H54 (cell line): ENCODE data around the gene MOB3A.
A peak's percentile ranks its signal among the peaks of the same experiment; 100 is the strongest.
"Not testable (repeated sequence)": the region's sequence is repeated elsewhere in the genome, so short reads cannot be mapped to it uniquely, and the experiment has no call there.

Experiments used
- DNase-seq: peaks from one replicate; pipeline ENCODE4 v3.0.0; 2011; ENCODE audit warnings: low spot score, mixed read lengths; ENCODE audit not compliant: insufficient read length
- FAIRE-seq: peaks from 3 replicates; lab custom pipeline; 2011; peaks lifted over from hg19 to GRCh38; lab: Jason Lieb, UNC
- POLR2A ChIP-seq: IDR thresholded peaks from 2 replicates; pipeline ENCODE4 v1.6.1; 2011; ENCODE audit warnings: low read depth, mild to moderate bottlenecking, low read length

The MOB3A gene

GRCh38 chr19:2108251-2109016, 12.3 kb upstream of the MOB3A start:
- FAIRE-seq: no peak
- no peak for DNase-seq
- TF ChIP-seq POLR2A: no peak

- no peak for TF ChIP-seq POLR2A
- FAIRE-seq (no peak), DNase-seq (no peak)
These were observed 7.0 kb upstream of the MOB3A start for GRCh38 chr19:2103045-2103707.

GRCh38 chr19:2101417-2102335, 5.5 kb upstream of the MOB3A start:
- DNase-seq (no peak), FAIRE-seq (no peak)
- no peak for TF ChIP-seq POLR2A

DNA sequence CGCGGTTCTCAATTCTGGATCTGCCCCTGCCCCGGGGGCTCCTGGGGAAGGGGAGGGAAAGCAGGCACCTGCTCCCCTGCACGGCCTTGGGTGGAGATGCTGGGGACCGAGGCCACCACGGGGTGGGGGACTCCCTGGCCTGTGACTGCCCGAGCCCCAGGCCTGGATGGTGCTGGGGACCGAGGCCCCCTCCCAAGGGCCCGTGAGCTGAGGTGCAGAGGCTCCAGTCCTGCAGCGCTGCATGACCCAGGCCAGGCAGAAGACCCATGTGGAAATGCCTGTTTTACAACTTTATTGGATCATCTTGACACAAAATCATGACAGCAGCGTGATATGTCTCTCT, 4.6 kb upstream of the MOB3A start:
- TF ChIP-seq POLR2A: no peak
- FAIRE-seq: no peak
- DNase-seq: no peak

- FAIRE-seq (no peak), DNase-seq (no peak)
- no peak for TF ChIP-seq POLR2A
These were observed 4.0 kb upstream of the MOB3A start for GRCh38 chr19:2099937-2100718.

GRCh38 chr19:2099054-2099501, 3.0 kb upstream of the MOB3A start:
- TF ChIP-seq POLR2A: no peak
- FAIRE-seq (no peak), DNase-seq (no peak)

DNA sequence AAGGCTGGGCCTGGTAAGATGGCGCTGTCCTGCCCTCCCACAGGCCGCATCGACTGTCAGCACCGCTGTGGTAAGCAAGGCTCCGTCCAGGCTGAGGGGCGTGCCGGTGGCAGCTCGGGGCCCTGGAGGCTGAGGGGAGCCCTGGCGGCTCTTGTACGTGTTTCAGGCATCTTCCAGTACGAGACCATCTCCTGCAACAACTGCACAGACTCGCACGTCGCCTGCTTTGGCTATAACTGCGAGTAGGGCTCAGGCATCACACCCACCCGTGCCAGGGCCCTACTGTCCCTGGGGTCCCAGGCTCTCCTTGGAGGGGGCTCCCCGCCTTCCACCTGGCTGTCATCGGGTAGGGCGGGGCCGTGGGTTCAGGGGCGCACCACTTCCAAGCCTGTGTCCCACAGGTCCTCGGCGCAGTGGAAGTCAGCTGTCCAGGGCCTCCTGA, 1.8 kb upstream of the MOB3A start:
- FAIRE-seq: no peak
- no peak for TF ChIP-seq POLR2A
- DNase-seq: no peak

DNA sequence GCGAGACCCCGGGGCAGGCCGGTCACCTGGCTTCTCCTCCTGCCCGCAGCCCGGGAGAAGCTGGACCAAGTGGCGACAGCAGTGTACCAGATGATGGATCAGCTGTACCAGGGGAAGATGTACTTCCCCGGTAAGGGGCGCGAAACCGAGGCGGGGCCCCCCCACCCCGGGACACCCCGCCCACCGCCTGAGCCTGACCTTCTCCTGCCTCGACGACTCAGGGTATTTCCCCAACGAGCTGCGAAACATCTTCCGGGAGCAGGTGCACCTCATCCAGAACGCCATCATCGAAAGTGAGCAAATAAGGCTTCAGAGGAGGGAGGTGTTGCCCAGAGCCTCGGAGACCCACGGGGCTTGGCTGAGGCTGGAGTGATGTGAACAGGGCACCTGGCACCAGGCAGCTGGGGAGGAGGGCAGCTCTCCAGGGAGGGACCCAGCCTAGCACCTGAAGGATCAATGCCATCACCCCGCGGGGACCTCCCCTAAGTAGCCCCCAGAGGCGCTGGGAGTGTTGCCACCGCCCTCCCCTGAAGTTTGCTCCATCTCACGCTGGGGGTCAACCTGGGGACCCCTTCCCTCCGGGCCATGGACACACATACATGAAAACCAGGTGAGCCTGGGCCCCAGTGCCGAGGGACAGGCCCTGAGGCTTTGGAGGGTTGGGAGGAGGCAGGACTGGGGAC, 1.2 kb upstream of the MOB3A start:
- TF ChIP-seq POLR2A: no peak
- DNase-seq (no peak), FAIRE-seq (no peak)

DNA sequence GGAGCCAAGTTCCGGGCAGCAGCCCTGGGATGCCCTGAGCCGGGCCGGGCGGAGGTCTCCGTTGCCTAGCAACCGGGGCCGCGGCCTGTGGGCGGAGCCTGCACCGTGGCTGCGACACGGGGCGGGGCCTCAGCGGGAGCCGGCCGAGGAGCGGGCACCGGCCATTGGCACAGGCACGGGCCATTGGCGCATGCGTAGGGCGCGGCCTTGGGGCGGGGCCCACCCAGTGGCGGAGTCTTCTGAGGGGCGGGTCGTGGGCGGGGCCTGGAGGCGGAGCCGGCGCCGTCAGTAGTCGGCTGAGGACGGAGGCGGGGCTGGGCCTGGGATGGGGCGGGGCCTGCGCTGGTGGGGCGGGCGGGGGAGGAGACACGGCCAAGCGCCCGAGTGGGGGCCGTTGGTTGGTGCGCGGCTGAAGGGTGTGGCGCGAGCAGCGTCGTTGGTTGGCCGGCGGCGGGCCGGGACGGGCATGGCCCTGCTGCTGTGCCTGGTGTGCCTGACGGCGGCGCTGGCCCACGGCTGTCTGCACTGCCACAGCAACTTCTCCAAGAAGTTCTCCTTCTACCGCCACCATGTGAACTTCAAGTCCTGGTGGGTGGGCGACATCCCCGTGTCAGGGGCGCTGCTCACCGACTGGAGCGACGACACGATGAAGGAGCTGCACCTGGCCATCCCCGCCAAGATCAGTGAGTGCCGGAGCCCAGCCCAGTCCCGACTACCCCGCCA, 515 bp upstream of the MOB3A start, which contains the start of gene IZUMO4:
TSS of gene IZUMO4 (plus strand) at position 436 of the 723 bp plus-strand sequence. CDS start at position 467, 31 bp downstream.
- FAIRE-seq (peak; percentile 27), DNase-seq (peak; percentile 98)
- TF ChIP-seq POLR2A: no peak

DNA sequence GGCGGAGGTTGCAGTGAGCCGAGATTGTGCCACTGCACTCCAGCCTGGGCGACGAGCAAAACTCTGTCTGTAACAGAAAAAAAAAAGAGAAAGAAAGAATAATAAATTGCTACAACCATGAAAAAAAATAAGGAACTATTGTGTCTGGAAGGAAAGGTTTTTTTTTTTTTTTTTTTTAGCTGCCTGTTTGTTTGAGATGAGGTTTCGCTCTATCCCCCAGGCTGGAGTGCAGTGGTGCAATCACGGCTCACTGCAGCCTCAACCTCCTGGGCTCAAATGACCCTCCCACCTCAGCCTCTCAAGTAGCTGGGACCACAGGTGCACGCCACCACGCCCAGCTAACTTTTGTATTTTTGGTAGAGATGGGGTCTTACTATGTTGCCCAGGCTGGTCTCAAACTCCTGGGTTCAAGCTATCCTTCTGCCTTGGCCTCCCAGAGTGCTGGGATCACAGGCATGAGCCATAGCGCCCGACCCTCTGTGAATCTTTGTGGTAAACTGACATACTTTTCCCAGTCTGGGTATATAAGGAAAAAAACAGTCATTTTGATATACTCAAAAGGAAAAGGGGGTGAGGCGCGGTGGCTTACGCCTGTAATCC, 4.1 kb downstream of the MOB3A start:
- DNase-seq, FAIRE-seq: not testable (repeated sequence)

- FAIRE-seq (no peak), DNase-seq (no peak)
- TF ChIP-seq POLR2A: no peak
These were observed 6.4 kb downstream of the MOB3A start for GRCh38 chr19:2089727-2090053.

GRCh38 chr19:2089001-2089711, 7.0 kb downstream of the MOB3A start:
- DNase-seq: no peak
- no peak for FAIRE-seq
- TF ChIP-seq POLR2A: no peak
